HG03045 (cell line): Measurements from ENCODE around the gene GNAZ.
"Not testable (repeated sequence)": the region's sequence is repeated elsewhere in the genome, so short reads cannot be mapped to it uniquely, and the experiment has no call there.

ENCODE experiments used
- ATAC-seq: cut with Tn5 transposase; IDR thresholded peaks from one replicate; pipeline ENCODE4 v1.9.1; 2021; ENCODE audit warnings: mild to moderate bottlenecking, moderate library complexity; ENCODE audit not compliant: unreplicated experiment

Gene GNAZ

GRCh38 chr22:23130697-23131096 is 60.4 kb downstream of the GNAZ start:
- ATAC-seq, result no peak

- ATAC-seq, result no peak
Observed at GRCh38 chr22:23131931-23132330, 61.6 kb downstream of the GNAZ start.

GRCh38 chr22:23132376-23133091 is 62.2 kb downstream of the GNAZ start:
- ATAC-seq, result no peak

- no peak for ATAC-seq
Observed at GRCh38 chr22:23133922-23134321, 63.6 kb downstream of the GNAZ start.

GRCh38 chr22:23136991-23137390 is 66.7 kb downstream of the GNAZ start:
- not testable (repeated sequence) for ATAC-seq

- ATAC-seq, result no peak
Observed at GRCh38 chr22:23137468-23137867, 67.1 kb downstream of the GNAZ start.

GRCh38 chr22:23137905-23138561 is 67.7 kb downstream of the GNAZ start:
- ATAC-seq, result no peak

- no peak for ATAC-seq
Observed at GRCh38 chr22:23138584-23139435, 68.5 kb downstream of the GNAZ start.

GRCh38 chr22:23140385-23140784 is 70.1 kb downstream of the GNAZ start:
- no peak for ATAC-seq

GRCh38 chr22:23142546-23143105 is 72.3 kb downstream of the GNAZ start:
- no peak for ATAC-seq

GRCh38 chr22:23143119-23143518 is 72.8 kb downstream of the GNAZ start:
- ATAC-seq, result no peak

GRCh38 chr22:23144432-23144831 is 74.1 kb downstream of the GNAZ start:
- ATAC-seq, result no peak

GRCh38 chr22:23144932-23145877 is 74.9 kb downstream of the GNAZ start, which contains the start of gene RAB36:
TSS of gene RAB36 (plus strand) at chr22:23145477. CDS start at chr22:23146617, 1,140 bp downstream.
- no peak for ATAC-seq

GRCh38 chr22:23145878-23146470 is 75.7 kb downstream of the GNAZ start:
- ATAC-seq, result no peak

GRCh38 chr22:23146478-23147205 is 76.3 kb downstream of the GNAZ start:
- no peak for ATAC-seq

- no peak for ATAC-seq
Observed at GRCh38 chr22:23147617-23148387, 77.5 kb downstream of the GNAZ start.

GRCh38 chr22:23149743-23150238 is 79.5 kb downstream of the GNAZ start:
- no peak for ATAC-seq

- no peak for ATAC-seq
Observed at GRCh38 chr22:23150762-23151161, 80.4 kb downstream of the GNAZ start.
